Peyer's patch (tissue), 4 donors: ENCODE results near the gene SPON1.

Experiments
- POLR2A ChIP-seq, 2 donors: fragments of 450-650 bp; IDR thresholded peaks; one replicate each; pipeline ENCODE4 v1.5.1; 2017; ENCODE audit warnings: antibody characterized with exemption in 2 of 2, mild to moderate bottlenecking in 2 of 2, moderate library complexity in 2 of 2
- TF ChIP-seq, protein P1 (sequence below), 6 experiments: fragments of 450-650 bp in 4 of 6; fragments of 200-600 bp in 2 of 6; sonication (generic) in 1 of 6; IDR thresholded peaks; one replicate each; pipeline ENCODE4 v1.5.1; 2017 to 2019; ENCODE audit warnings: antibody characterized with exemption in 6 of 6, mild to moderate bottlenecking in 3 of 6, moderate library complexity in 1 of 6

DNA sequence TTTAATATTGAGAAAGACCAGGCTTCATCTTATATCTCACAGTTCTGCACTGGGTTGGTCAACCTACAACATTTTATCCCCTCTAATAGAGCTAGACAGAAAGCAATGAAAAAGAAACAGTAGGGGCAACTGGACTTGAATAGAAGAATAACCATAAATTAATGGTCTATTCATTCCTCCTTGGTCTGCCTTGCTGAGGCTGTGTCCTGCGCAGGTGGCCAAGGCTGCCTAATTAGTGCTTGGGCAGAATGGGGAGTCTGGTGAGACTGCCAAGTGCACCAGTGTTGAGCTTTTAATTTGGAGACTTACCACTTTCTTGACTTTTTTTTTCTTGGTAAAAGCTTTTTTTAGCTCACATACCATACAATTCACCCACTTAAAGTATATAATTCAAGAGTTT lies 35.0 kb upstream of the SPON1 start:
- TF ChIP-seq POLR2A (IDR thresholded peaks at IDR 0.05), result no peak
- TF ChIP-seq, protein P1, sequence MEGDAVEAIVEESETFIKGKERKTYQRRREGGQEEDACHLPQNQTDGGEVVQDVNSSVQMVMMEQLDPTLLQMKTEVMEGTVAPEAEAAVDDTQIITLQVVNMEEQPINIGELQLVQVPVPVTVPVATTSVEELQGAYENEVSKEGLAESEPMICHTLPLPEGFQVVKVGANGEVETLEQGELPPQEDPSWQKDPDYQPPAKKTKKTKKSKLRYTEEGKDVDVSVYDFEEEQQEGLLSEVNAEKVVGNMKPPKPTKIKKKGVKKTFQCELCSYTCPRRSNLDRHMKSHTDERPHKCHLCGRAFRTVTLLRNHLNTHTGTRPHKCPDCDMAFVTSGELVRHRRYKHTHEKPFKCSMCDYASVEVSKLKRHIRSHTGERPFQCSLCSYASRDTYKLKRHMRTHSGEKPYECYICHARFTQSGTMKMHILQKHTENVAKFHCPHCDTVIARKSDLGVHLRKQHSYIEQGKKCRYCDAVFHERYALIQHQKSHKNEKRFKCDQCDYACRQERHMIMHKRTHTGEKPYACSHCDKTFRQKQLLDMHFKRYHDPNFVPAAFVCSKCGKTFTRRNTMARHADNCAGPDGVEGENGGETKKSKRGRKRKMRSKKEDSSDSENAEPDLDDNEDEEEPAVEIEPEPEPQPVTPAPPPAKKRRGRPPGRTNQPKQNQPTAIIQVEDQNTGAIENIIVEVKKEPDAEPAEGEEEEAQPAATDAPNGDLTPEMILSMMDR (IDR thresholded peaks at IDR 0.05), result no peak
